DOHH2 (cell line): ENCODE data around the gene DGCR2.

Experiments
- H3F3A ChIP-seq: fragments of 200-600 bp; sonication (generic), shearing (Covaris generic); 2 replicates; pipeline ENCODE4 v1.6.0; 2016; ENCODE audit warnings: antibody characterized with exemption, mild to moderate bottlenecking; ENCODE audit not compliant: control insufficient read depth, insufficient read depth
- H3K27ac ChIP-seq: fragments of 200-600 bp; sonication (generic); 2 replicates; pipeline ENCODE4 v1.5.1; 2014; ENCODE audit warnings: low read depth, mild to moderate bottlenecking, low read length, moderate library complexity
- H3K27me3 ChIP-seq: fragments of 200-600 bp; sonication (generic); 2 replicates; pipeline ENCODE4 v1.6.1; 2014; ENCODE audit warnings: mild to moderate bottlenecking, low read length, mixed read lengths; ENCODE audit not compliant: control insufficient read depth
- H3K36me3 ChIP-seq: fragments of 200-600 bp; sonication (generic); 2 replicates; pipeline ENCODE4 v1.6.1; 2014; ENCODE audit warnings: mild to moderate bottlenecking, low read length, moderate library complexity, mixed read lengths; ENCODE audit not compliant: control insufficient read depth
- H3K4me1 ChIP-seq: fragments of 200-600 bp; sonication (generic); 2 replicates; pipeline ENCODE4 v1.6.1; 2014; ENCODE audit warnings: mild to moderate bottlenecking, low read length, mixed read lengths; ENCODE audit not compliant: control insufficient read depth
- H3K4me2 ChIP-seq: fragments of 200-600 bp; sonication (generic); 2 replicates; pipeline ENCODE4 v1.6.0; 2014; ENCODE audit warnings: mild to moderate bottlenecking, low read length, moderate library complexity
- H3K4me3 ChIP-seq: fragments of 200-600 bp; sonication (generic); 2 replicates; pipeline ENCODE4 v1.5.1; 2014; ENCODE audit warnings: mild to moderate bottlenecking, low read length, mixed read lengths
- H3K79me2 ChIP-seq: fragments of 200-600 bp; sonication (generic); 2 replicates; pipeline ENCODE4 v1.6.1; 2014; ENCODE audit warnings: mild to moderate bottlenecking, low read length, mixed read lengths; ENCODE audit not compliant: control insufficient read depth
- H3K9me2 ChIP-seq: fragments of 200-600 bp; sonication (generic); replicated peaks from 2 replicates; pipeline ENCODE4 v1.6.1; 2014; ENCODE audit warnings: mild to moderate bottlenecking, low read length, mixed read lengths; ENCODE audit not compliant: control insufficient read depth
- H3K9me3 ChIP-seq: fragments of 200-600 bp; sonication (generic); 2 replicates; pipeline ENCODE4 v1.6.1; 2014; ENCODE audit warnings: antibody characterized with exemption, low read length, mixed read lengths; ENCODE audit not compliant: control insufficient read depth, insufficient read depth
- H4K20me1 ChIP-seq: fragments of 200-600 bp; sonication (generic); 2 replicates; pipeline ENCODE4 v1.6.0; 2014; ENCODE audit warnings: low read depth, mild to moderate bottlenecking, antibody characterized with exemption, low read length, moderate library complexity; ENCODE audit not compliant: control insufficient read depth, insufficient read depth
- CTCF ChIP-seq: fragments of 200-600 bp; sonication (generic); IDR thresholded peaks from one replicate; pipeline ENCODE4 v1.5.1; 2014; ENCODE audit warnings: antibody characterized with exemption, mild to moderate bottlenecking, low read depth, low read length; ENCODE audit not compliant: poor library complexity, severe bottlenecking
- EZH2phosphoT487 ChIP-seq: fragments of 200-600 bp; sonication (generic); IDR thresholded peaks from 2 replicates; pipeline ENCODE4 v1.6.1; 2017; ENCODE audit warnings: borderline replicate concordance, mild to moderate bottlenecking, antibody characterized with exemption, low read length, moderate library complexity, mixed read lengths

The DGCR2 gene

GRCh38 chr22:18999416-18999815 is 122.8 kb downstream of the DGCR2 start:
- H3K9me3 ChIP-seq = no peaks in the 10 kb centered on the region
- TF ChIP-seq EZH2phosphoT487 (no peak), CTCF (no peak)
- no peak overlapping the region for H3K4me3 ChIP-seq
- H3K36me3 ChIP-seq = no peaks in the 10 kb centered on the region
- no peak overlapping the region for H3K27ac ChIP-seq
- no peaks in the 10 kb centered on the region for H3K79me2 ChIP-seq
- H3K27me3 ChIP-seq = peaks cover 13% of the 10 kb centered on the region; the same call in 1 of the 2 replicates
- no peaks in the 10 kb centered on the region for H3F3A ChIP-seq
- H4K20me1 ChIP-seq = no peaks in the 10 kb centered on the region
- H3K4me1 ChIP-seq = no peaks in the 10 kb centered on the region
- H3K4me2 ChIP-seq = no peak overlapping the region
- H3K9me2 ChIP-seq = no peaks in the 10 kb centered on the region

GRCh38 chr22:18999008-18999407 is 123.2 kb downstream of the DGCR2 start:
- H3K36me3 ChIP-seq = no peaks in the 10 kb centered on the region
- H3K9me2 ChIP-seq = no peaks in the 10 kb centered on the region
- no peaks in the 10 kb centered on the region for H4K20me1 ChIP-seq
- H3K79me2 ChIP-seq = no peaks in the 10 kb centered on the region
- no peak overlapping the region for H3K27ac ChIP-seq
- H3K4me3 ChIP-seq = no peak overlapping the region
- no peaks in the 10 kb centered on the region for H3F3A ChIP-seq
- TF ChIP-seq CTCF (peak; percentile 60), EZH2phosphoT487 (no peak)
- no peaks in the 10 kb centered on the region for H3K4me1 ChIP-seq
- no peak overlapping the region for H3K4me2 ChIP-seq
- no peaks in the 10 kb centered on the region for H3K9me3 ChIP-seq
- peaks cover 9% of the 10 kb centered on the region; the same call in 1 of the 2 replicates for H3K27me3 ChIP-seq

- Histone ChIP-seq H3K4me1 (no peaks in the 10 kb centered on the region), H4K20me1 (no peaks in the 10 kb centered on the region), H3K27ac (no peak overlapping the region), H3K79me2 (no peaks in the 10 kb centered on the region), H3K4me2 (no peak overlapping the region), H3K9me2 (no peaks in the 10 kb centered on the region), H3K4me3 (no peak overlapping the region), H3F3A (no peaks in the 10 kb centered on the region), H3K27me3 (0 out of 2 replicates have a peak, but pooled peaks cover 6% of the 10 kb centered on the region), H3K36me3 (no peaks in the 10 kb centered on the region), H3K9me3 (no peaks in the 10 kb centered on the region)
- no peak for TF ChIP-seq EZH2phosphoT487
- no peak for TF ChIP-seq CTCF
Measured at GRCh38 chr22:18997925-18998315, 124.3 kb downstream of the DGCR2 start.
